GM18873 (cell line): Measurements from ENCODE around the gene CENPU.
"Not testable (repeated sequence)": the region's sequence is repeated elsewhere in the genome, so short reads cannot be mapped to it uniquely, and the experiment has no call there.

Experiments used
- ATAC-seq: cut with Tn5 transposase; IDR thresholded peaks from one replicate; pipeline ENCODE4 v1.9.1; 2021; ENCODE audit warnings: mild to moderate bottlenecking, moderate library complexity, moderate number of reproducible peaks; ENCODE audit not compliant: unreplicated experiment, low FRiP score

CENPU gene, protein sequence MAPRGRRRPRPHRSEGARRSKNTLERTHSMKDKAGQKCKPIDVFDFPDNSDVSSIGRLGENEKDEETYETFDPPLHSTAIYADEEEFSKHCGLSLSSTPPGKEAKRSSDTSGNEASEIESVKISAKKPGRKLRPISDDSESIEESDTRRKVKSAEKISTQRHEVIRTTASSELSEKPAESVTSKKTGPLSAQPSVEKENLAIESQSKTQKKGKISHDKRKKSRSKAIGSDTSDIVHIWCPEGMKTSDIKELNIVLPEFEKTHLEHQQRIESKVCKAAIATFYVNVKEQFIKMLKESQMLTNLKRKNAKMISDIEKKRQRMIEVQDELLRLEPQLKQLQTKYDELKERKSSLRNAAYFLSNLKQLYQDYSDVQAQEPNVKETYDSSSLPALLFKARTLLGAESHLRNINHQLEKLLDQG

DNA sequence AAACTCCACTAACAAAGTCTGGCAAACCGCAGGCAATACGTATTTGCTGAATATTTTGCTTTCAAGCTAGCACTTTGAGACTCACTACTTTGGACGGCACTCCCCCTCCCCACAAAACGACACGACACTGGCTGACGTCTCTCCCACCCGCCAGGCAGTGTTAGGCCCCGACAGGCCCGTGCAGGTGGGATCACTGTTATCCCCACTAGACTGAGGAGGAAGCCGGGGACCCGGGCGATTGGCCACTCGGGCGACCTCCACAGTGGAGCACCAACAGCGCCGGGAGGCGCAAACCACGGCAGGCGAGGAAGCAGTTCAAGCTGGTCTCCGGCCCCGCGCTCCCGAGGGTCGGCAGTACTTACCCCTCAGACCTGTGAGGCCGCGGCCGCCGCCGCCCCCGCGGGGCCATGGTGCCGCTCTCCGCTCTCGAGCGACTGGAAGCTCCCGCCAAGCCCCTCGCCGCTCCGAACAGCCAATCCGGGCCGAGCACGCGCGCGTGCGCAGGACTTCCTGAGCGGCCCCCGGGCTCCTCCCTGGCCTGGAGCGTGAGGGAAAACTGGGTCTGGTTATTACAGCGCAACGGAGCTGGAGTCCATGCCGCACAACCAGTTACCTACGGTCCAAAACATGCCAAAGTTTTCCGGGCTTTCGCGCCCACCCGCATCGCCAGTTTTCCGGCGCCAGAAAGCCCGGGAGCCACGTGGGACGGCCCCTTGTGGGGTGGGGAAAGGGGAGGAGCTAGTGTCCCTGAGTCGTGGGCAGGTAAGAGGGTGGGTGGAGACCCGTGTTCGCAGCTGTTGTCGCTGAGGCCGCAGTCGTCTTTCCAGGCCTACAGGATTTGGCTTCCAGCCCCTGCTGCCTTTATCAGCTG is at the start of gene CENPU:
TSS of gene CENPU (minus strand) at position 443 of the 871 bp plus-strand sequence. CDS start at position 409, 34 bp downstream.
- peak; percentile 97 for ATAC-seq

DNA sequence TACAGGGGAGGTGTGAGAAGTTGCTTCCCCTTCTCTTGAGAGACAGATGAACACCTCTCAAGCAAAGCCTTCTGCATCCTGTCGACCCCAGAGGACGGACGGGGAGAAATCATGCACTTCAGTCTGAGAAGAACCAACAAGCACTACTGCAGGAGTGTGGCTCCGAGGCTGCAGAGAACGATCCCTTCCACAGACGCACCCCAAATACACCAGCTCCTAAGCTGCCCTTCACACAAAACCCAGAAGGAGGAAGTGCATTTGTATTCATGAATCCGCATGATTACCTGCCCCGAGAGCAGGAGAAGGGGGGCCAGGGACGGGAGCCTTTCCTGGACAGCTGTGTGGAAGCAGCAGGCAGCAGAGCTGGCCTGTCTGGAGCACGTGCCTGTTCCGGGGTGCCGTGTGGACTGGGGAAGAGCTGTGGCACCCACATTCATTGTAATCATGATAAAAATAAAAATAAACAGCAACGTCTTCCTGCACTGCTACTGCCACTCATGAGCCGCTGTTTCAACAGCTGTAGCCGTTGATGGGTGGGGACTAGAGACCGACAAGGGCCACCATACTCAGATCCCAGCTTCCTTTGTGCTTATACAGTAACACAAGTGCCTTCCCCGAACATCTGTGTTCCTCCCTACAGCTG is 49.0 kb upstream of the CENPU start:
- ATAC-seq = no peak

DNA sequence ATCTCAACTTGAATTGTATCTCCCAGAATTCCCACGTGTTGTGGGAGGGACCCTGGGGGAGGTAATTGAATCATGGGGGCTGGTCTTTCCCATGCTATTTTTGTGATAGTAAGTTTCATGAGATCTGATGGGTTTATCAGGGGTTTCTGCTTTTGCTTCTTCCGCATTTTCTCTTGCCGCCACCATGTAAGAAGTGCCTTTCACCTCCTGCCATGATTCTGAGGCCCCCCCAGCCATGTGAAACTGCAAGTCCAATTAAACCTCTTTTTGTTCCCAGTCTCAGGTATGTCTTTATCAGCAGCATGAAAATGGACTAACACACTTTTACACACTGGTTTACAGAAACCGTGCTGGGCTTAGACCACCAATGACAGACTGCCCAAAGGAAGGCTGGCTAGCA is 45.3 kb upstream of the CENPU start:
- not testable (repeated sequence) for ATAC-seq

DNA sequence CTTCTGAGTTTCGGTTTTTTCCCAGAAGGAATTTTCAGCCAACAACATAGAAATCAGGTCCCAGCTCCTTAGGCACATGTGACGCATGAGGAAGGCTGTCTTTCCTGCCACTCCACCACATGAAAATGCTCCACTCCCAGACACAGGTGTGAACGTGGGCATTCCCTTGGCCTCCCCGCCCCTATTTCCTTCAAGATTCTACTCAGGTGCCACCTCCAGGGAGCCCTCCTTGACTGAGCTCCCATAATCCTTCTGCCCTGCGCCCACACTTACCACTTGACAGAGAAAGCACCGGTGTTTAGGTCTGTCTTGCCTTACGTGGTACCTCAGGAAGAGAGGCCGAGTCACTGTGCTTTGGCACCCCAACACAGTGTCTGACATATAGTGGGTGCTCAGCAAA is 44.4 kb upstream of the CENPU start:
- no peak for ATAC-seq

DNA sequence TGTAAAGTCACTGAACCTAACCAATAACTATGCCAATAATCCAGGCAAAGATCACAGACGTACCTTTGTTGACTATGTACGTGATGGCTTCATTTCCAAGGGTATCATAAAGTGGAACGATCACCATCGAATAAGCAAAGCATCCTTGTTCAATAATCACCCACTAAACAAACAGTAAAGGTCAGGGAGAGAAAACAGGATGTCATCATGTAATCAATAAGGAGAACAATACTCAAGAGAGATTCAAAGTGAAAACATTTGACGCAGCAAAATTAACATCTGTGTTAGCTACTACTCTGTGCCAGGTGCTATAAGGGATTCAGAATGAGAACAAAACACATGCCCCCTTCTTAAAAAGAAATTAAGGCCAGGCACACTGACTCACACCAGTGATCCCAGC is 42.9 kb upstream of the CENPU start:
- no peak for ATAC-seq

DNA sequence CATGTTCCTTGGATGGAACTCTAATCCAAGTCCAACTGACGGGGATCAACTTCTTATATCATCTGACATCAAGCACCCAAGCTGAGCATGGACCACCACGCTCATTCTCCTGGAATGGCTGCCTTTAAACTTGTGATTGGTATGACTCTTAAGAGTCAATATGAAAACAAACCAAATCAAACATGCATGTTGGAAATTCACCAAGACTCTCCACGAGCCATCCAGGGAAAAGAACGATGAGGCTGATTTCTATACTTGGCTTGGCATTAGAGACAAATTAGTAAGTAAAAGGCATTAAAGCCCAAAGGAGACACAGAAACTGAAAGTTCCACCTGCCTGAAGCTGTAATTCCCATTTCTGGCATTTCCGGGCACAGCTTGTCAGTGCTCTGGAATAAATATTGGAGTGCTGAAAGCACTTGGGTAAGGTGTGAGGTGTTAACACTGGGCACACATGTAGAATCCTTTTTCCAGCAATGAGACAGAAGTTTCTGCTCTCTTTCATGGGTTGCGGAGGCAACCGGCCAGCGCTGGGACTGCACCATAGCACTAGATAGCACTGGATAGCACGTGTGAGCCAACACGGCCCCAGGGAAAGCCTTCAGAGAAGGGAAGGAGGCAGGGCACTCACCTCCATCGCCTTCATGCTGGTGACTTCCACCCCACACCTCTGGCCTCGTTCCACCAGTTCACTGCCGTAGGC is 42.1 kb upstream of the CENPU start:
- ATAC-seq = no peak

DNA sequence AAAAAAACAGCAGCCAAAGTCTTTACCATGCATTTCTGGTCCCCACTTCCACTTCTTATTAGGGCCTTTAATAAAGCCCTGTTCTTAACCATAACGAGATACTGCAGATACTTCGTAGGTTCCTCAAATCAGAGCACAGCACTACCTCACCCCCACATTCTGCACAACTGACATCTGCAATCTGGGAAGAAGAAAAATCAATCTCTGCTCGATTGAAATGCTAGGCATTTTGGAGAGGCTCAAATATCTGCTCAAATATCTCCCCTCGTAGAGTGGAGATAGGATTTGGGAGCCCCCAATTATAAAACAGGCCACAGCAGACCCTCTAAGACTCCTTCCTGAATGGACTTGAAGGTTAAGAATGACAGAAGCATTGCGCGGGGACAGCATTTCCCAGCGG is 40.3 kb upstream of the CENPU start:
- ATAC-seq = no peak

DNA sequence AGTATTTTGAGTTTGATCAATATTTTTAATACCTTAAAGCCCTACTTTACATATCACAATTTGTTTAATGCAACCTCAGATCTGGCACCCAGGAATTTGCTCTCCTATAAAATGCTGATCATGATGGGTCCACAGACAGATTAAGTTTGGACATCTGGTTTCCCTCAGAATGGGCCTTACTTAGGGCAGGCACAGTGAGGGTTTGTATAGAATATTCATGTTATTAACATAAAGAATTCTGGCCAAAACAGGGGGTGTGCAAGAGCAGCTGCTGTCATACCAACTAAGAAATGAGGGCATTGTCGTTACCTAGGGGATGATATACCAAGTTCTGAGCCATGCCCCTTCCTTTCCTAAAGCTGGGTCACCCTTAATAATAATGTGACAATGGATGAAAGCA is 37.5 kb upstream of the CENPU start:
- ATAC-seq = no peak

DNA sequence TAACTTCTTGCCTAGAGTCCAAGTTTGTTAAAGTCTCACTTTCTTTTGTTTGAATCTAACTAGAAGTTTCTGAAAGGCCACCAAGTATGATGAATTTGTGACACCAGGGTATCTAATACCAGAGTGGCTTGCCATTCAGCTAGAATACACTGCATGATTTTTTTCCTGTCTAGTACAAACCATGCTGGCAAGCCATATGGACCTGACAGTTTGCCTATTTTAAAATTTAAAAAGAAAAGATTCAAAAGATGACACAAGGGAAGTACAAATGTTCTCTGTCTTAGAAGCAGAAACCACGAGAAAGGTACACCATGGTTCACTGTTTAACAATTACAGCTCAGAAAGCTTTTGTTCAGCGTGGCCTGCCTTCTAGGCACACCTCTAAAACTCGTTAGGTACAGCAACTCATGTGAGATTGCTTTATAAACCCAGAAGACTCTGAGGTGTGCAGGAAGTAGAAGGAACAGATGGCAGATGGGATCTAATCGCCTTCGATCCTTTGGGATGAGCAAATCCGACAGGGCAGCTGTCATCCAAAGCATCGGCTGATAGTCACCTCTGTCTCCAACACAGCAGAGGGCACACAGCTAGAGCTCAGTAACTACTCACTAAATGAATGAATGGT is 35.4 kb upstream of the CENPU start:
- no peak for ATAC-seq

DNA sequence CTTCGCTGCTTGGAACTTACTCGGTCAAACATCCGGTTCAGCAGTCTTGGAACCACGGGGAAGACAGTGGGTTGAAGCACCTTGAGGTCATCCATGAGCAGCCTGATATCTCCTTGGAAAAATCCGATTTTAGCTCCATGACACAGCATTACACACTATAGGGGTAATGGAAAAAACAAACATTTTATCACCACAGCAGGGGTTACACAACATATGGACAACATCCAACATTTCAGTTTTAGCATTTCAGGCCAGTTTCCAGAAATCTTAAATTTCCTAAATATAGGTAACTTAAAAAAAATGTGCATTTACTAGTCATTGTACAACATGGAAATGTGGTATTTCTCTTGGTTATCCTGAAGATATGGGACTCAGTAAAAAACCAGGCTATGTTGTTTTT is 34.4 kb upstream of the CENPU start:
- no peak for ATAC-seq

DNA sequence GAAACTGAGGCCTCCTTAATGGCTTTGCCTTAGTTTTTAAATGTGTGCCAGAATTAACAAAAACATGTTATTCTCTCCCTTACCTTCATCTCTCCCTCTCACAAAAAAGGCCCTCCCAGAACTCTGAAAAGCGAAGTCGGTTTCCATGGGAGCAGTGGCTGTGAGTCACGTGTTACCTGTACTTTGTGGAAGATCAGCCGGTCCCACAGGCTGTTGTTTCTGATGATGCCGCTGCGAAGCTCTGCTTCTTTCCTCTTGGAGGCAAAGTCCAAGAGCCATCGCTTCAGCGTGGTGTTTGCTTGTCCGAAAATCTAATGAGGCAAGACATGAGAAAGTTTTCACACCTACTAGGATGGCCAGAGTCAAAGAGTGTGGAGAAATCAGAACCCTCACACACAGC is 32.5 kb upstream of the CENPU start:
- ATAC-seq = no peak

DNA sequence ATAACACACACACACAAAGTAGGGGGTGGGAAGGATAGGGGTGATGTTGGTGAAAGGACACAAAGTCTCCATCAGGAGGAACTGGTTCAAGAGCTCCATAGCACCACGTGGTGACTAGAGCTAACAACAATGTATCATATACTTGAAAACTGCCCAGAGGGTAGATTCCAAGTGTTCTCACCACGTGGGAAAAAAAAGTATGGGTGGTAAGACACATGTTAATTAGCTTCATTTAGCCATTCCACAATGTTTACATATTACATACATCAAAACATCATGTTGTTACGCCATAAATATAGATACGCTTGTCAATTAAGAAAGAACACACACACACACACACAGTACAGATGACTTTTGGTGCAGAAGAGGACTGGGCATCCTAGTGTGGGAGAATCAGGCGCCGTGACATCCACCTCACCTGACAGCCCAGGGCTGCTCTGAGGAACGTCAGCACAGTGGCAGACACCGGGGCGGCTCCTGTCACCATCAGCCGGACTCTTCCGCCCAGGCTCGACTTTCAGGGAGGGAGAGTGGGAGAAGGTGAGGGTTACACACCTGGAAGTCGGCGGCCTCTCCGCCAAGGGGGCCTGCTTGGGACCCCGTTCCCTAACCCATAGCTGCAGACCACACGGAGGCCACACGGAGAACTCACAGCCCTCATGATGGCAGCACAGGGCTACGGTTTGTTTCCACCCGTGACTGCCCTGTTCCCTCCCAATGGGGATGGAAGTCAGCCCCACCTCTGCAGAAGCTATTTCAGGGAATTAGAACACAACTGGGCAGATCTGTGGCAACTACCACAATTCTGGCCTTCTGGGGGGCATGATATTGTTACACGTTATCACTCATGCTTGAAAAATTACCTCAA is 31.8 kb upstream of the CENPU start:
- no peak for ATAC-seq

DNA sequence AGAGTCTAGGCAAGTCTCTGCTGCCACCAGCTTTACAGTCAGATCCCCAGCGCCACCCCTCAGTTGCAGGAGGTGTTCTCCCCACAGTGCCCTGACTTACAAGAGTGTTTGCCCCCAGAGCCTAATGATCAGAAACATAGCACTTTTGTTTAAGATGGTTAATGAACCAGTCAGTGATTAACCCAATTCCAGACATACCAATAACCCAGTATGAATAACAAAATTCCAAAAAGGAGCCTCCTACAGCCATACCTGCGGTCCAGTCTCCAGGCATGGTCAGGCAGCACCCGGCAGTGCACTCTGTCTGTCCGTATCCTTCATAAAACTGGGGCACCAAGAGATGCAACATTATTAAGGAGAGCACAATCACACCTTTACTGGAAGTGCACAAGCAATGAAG is 30.7 kb upstream of the CENPU start:
- no peak for ATAC-seq

DNA sequence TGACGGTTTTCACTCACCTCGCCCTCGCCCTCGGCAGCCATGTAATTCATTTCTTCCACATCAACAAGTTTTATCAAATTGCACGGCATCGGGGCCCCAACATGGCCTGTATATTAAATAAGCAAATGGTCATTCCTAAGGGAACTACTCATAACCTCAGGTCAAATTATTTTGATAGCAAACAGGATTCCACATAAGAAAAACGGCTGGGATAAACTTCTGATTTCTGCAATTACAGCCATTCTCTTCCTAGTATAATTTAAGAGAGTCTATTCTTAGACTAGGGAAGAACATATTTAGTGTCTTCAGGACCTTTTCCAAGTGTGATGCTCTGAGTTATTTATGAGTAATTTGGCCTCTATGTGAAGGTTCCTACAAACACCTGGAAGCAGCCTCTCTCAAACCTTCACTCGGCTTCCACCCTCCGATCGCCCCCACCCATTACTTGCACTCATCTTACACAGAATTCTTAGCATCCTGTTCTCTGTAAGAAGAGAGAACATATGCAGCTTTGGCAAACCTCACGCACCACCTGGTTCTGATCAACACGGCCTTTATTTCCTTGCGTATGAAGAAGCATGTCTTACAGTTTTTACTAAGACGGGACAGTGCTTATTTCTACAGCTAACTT is 29.4 kb upstream of the CENPU start:
- ATAC-seq = no peak

DNA sequence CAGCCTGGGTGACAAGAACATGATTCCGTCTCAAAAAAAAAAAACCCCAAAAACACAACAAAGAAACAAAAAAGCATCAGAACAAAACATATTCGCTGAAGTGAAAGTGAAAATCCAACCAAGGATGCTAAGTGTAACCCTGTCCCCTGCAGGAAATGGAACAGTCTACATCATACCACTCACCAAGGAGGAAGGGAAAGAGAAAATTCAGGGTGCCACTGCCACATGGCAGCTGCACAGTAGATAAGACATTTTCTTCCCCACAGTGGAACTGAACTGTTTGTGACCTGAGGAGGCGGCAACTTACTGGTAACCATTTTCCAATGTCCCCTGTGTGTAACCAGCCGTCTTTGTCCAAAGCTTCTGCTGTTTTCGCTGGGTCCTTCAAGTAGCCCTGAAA is 28.2 kb upstream of the CENPU start:
- peak; percentile 88 for ATAC-seq

DNA sequence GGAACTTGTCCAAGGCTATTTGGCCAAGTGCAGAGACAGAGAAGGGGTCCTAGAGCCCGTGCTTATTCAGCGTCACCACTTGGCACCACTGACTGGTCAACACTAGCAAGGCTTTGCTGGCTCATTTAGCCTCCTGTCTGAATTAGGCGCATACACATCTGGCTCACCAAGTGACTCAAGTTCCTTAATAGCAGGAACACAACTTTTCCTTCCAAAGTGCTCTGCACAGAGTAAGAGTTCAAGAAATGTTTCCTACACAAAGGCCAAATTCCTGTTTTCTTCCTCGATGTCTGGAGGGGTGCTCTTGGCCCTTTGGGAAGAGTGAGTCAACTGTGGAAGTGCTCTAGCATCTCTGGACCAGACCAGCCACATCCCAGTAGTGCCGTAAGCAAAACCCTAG is 26.8 kb upstream of the CENPU start:
- ATAC-seq = no peak

DNA sequence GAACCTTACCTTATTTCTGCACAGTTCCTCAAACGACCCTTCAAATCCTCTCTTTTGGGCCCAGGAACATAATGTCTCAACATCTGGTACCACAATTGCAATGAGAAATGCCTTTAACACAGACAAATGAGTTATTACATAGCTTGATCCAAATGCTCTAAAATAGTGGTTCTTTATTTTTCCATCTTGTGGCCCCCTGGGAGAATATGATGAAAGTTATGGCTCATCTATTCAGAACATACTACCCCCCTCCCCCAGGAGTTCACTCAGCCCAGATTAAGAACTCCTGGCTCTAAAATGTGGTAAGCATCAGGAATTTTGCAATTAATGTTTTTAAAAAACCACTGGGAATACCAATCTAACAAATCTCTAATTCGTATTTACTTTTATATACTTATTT is 23.9 kb upstream of the CENPU start:
- no peak for ATAC-seq

DNA sequence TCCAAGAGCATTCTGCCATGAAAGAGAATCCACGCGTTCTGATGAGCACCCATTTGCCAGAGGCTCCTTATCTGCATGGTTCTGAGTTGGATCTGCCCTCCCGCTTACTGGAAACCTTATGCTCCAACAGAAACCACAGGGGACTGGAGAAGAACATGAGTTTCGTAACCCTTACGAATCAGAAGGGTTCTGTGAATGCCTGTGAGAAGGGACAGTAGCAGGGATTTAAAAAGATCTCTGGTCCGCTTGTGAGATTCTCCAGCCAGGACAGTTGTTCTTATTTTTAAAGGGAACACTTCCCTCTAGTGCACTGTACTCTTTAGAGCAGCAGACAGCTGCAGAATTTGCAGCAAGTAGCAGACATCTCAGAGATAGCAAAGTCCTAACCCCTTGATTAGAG is 22.5 kb upstream of the CENPU start:
- no peak for ATAC-seq

DNA sequence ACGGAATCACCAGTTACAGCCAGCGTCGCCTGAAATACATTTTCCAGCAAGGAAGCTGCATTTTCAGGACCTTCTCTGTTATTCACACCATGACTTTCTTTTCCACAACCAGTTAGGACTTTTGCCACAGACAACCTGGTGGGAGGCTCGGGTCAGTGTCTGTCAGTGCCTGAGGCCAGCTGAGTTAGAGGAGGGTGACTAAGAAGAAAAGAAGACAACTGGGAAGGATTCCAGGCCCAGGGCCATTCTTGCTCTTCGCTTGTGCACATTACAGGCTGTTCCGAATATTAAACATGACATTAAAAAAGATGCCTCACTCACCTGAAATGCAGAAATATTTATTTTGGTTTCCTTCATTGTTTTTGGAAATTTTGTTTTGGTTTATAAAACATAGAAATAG is 21.4 kb upstream of the CENPU start:
- no peak for ATAC-seq
